GM18498 (cell line): ENCODE measurements around the gene APOA1.
"Not testable (repeated sequence)": the region's sequence is repeated elsewhere in the genome, so short reads cannot be mapped to it uniquely, and the experiment has no call there.

Experiments
- ATAC-seq: cut with Tn5 transposase; IDR thresholded peaks from one replicate; pipeline ENCODE4 v1.9.1; 2021; ENCODE audit warnings: mild to moderate bottlenecking, moderate library complexity; ENCODE audit not compliant: unreplicated experiment

Gene APOA1

GRCh38 chr11:116835042-116835772 is 2.2 kb downstream of the APOA1 start:
- ATAC-seq = peak; percentile 5

GRCh38 chr11:116834535-116835041 is 2.8 kb downstream of the APOA1 start:
- not testable (repeated sequence) for ATAC-seq

- no peak for ATAC-seq
Observed at GRCh38 chr11:116833816-116834534, 3.4 kb downstream of the APOA1 start.

- no peak for ATAC-seq
Observed at GRCh38 chr11:116833491-116833815, 4.0 kb downstream of the APOA1 start.

- ATAC-seq = no peak
Observed at GRCh38 chr11:116832350-116833290, 4.8 kb downstream of the APOA1 start.

GRCh38 chr11:116831790-116832349 is 5.6 kb downstream of the APOA1 start:
- no peak for ATAC-seq

- ATAC-seq = no peak
Observed at GRCh38 chr11:116830184-116830912, 7.1 kb downstream of the APOA1 start.

GRCh38 chr11:116829525-116830183 is 7.8 kb downstream of the APOA1 start, which contains the start of gene APOC3:
Gene APOC3, plus strand, starts transcription at chr11:116829907. Its CDS starts 676 bp downstream, at chr11:116830583.
- no peak for ATAC-seq

GRCh38 chr11:116828632-116829524 is 8.5 kb downstream of the APOA1 start:
- ATAC-seq = no peak

GRCh38 chr11:116827461-116827860 is 10.0 kb downstream of the APOA1 start:
- no peak for ATAC-seq

- ATAC-seq = no peak
Observed at GRCh38 chr11:116826751-116827431, 10.5 kb downstream of the APOA1 start.

- ATAC-seq = no peak
Observed at GRCh38 chr11:116825854-116826750, 11.3 kb downstream of the APOA1 start.

- no peak for ATAC-seq
Observed at GRCh38 chr11:116825434-116825833, 12.0 kb downstream of the APOA1 start.

GRCh38 chr11:116823031-116823843 is 14.2 kb downstream of the APOA1 start, which contains the start of gene APOA4:
Gene APOA4, minus strand, starts transcription at chr11:116823304. Its CDS starts 113 bp downstream, at chr11:116823191.
- ATAC-seq = no peak

- no peak for ATAC-seq
Observed at GRCh38 chr11:116822575-116822974, 14.8 kb downstream of the APOA1 start.
